Stimulated activated CD4-positive, alpha-beta T cell treated with anti-CD3 and anti-CD28 coated beads, TNF-alpha, amount 100 ng/mL, for 48 hours (primary cell): ENCODE measurements around the gene SPARC.
"Not testable (repeated sequence)": the region's sequence is repeated elsewhere in the genome, so short reads cannot be mapped to it uniquely, and the experiment has no call there.

Source experiments
- DNase-seq, 3 donors: peaks; one replicate each; pipeline ENCODE4 v3.0.0-alpha.2; 2020; ENCODE audit warnings: low read depth in 3 of 3

SPARC gene, protein sequence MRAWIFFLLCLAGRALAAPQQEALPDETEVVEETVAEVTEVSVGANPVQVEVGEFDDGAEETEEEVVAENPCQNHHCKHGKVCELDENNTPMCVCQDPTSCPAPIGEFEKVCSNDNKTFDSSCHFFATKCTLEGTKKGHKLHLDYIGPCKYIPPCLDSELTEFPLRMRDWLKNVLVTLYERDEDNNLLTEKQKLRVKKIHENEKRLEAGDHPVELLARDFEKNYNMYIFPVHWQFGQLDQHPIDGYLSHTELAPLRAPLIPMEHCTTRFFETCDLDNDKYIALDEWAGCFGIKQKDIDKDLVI

DNA sequence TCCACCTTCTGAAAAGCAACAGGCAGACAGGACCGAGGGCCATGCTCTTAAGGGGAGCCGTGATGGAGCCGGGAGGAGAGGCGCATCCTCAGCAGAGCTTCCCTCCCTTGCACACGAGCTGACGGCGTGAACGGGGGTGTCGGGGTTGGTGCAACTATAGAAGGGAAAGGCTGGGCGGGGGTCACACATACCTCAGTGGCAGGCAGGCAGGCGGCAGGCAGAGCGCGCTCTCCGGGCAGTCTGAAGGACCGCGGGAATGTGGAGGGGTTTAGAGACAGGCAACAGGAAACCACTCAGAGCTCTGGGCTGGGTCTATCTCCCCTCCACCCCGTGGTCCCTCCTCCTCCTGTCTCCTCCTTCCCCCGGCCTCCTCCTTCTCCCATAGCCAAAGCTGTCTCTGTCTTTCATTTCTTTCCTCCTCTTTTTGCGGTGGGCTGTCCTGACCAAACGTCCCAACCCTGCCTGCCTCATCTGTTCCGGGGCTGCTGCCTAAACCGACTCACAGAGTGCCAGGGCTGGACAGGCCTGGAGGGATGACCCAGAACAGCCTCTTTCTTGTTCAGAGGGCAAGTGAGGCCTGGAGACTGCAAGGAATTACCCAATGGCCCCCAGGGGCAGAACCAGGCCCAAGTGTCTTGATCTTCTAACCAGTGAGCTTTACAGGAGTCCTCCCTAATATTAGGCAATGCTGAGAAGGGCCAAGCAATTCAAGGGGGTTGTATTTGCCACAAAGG is at the start of gene SPARC:
Gene SPARC (minus strand): TSS at position 242 of the 734 bp plus-strand sequence. CDS start 10,727 bp downstream, outside the sequence.
- no peak for DNase-seq

DNA sequence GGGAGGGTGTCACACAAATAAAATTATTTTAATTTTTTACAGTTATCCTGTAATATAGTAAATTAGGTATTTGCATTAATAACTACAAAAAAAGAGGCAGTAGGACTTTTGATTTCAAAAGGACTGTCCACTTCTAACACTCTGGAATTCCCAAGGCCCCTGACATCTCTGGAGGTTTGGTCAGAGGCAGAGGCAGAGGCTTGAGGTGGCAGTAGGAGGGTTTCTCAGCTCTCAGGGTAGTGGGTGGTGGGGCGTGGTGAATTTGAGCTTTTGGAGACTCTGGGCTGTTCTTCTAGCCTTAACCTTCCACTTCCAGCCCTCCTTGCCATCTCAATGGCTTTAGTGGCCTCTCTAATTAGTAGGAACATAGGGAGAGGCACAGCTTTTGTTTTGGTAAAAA is 48.9 kb upstream of the SPARC start:
- DNase-seq, result no peak

DNA sequence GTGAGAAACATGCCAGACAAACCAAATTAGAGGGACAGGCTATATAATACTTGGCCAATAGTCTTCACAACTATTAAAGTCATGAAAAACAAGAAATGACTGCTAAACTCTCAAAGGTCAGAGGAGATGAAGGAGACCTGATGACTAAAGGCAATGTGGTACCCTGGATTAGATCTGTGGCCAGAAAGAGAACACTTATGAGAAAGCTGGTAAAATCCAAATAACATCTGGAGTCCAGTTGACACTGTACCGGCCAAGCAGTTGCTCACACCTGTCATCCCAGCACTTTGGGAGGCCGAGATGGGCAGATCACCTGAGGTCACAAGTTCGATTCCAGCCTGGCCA is 47.3 kb upstream of the SPARC start:
- no peak for DNase-seq

DNA sequence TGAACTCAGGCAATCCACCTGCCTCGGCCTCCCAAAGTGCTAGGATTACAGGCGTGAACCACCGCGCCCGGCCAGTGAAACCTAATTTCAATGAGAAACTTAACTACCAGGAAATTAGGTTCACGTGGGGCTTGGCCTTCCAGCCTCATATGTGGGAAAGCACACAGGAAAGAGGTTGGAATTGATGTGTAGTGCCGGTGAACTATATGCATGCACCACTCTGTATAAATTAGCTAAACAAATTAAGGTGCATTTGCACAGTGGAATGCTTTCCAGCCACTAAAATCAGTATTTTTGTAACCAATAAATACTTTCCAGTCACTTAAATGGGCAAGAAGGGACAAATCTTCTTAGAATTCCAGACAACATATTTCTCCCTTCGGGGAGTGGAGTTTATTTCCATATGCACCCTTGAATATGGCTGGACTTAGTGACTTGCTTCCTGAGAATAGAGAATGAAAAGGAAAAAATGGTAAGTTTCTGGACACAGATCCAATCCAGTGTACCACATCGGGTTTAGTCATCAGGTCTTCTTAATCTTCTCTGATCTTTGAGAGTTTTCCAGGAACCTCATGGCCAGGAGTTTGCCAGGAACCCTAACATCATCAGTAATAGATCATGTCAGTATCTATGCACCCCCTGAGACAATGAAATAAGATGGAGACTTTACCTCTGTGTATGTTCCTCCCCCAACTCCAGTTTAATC is 46.8 kb upstream of the SPARC start:
- no peak for DNase-seq

DNA sequence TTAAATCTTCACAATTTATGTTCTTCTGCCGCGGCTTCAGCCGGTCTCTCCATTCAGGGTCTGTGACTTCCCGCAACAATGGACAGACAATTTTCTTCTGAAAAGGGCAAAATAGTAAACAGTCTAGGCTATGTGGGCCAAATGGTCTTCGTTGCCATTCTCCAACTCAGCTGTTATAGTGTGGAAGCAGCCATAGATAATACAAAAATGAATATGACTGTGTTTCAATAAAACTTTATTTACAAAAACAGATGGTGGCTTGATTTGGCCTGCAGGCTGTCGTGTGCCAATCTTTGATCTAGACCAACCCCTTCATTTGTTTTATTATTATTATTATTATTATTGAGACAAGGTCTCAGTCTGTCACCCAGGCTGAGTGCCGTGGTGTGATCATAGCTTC is 43.7 kb upstream of the SPARC start:
- no peak for DNase-seq

DNA sequence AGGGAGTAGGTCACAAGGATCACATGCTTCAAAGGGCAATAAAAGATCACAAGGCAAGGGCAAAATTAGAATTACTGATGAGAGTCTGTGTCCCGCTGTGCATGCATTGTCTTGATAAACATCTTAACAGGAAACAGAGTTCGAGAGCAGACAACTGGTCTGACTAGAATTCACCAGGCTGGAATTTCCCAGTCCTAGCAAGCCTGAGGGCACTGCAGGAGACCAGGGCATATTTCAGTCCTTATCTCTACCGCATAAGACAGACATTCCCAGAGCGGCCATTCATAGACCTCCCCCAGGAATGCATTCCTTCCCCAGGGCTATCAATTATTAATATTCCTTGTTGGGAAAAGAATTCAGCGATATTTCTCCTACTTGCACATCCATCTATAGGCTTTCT is 42.9 kb upstream of the SPARC start:
- DNase-seq, result not testable (repeated sequence)

DNA sequence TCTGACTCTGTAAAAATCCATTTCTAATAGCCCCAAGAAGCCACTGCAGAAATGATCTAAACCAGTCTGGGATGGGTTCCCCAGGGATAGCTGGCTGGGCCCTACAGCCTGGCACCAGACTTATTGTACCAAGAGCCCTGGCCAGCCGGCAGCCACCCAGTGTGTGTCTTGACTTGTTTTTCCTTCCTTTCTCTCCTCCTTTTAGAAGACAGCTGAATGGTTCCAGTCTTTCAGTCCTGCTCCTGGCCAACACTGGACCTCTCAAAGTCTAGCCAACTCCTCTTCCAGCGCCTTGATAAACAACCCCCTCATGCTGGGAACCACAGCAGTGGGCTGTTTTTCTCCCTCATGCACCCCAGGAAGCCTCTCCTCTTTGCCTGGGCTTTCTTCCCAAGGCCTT is 37.6 kb upstream of the SPARC start:
- no peak for DNase-seq

DNA sequence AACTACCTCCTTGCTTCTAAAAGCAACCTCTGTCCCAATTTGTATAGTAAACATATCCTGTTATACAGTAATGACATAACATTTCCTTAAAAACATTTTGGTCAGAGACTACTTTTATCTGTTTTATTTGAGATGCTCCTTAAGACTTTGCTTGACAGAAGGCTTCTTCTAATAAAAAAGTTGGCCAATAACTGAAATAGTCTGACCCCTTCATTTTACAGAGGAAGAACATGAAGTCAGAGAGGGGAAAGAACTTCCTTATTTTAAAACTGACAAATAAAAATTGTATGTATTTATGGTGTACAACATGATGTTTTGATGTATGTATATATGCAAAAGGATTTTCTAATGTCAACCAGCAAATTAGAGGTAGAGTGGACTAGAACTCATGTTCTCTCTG is 35.8 kb upstream of the SPARC start:
- no peak for DNase-seq

DNA sequence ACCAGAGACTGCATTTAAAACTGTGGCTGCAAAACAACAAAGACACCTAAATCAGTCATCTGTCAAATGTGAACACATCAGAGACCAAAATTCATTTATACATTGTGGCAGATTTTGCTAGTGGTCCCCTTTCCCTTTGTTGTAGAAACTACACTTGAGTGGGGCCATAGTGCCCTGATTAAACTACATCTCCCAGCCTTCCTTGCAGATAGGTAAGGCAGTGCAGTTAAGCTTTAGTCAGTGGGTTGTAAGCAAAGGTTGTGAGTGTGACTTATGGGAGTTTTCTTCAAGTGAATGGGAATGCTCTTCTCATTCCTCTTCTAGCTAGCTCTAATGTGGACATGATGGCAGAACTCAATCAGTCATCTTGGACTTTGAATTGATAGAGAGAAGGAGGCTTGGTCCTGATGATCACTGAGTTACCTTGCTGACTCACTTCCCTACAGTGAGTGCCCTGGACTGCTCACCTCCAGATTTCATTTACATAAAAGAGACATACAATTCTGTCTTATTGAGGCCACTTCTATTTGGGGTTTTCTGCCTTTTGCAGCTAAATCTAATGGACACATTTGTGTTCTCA is 35.2 kb upstream of the SPARC start:
- no peak for DNase-seq

DNA sequence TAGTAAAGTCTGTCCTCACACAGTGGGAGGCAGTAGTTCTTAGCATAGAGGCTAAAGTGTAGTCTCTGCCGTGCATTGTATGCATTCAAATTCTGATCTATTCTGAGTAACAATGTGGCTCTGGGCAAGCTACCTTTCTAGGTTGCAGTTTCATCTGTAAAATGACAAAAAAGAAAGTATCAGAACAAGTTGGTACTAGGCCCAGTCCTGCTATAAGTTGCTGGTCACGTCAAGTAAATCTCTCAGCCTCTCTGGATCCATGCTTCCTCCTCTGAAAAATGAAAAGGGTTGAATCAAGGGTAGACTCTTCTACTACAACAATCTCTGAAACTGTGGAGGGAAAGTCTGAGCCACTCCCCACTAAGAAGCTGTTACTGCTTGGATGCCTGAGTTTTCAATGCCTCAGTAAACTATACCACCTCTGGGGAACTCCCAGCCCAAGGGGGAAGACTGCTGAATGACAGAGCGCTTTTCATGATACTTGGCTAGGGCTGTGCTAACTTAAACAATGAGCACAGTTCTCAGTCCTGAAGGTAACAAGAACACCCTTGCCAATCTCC is 34.5 kb upstream of the SPARC start:
- DNase-seq, result no peak

DNA sequence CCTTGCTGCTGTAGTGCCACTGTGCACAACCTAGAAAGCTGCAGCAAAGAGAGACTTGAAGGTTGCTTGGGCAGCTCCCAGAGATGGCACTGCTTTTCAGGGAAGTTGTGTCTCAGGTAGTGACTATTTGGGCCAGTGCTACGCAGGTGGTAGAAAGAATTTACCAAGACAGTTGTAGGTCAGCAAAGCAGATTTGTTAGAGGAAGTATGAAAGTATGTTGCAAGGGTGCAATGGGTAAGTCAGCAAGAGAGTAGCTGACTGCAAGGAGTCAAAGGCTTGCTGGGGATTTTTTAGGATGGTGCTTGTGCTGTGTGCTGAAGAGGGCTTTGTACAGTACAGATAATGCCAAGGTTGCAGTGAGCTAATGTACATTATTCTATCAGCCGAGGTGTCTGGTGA is 33.5 kb upstream of the SPARC start:
- DNase-seq, result no peak

DNA sequence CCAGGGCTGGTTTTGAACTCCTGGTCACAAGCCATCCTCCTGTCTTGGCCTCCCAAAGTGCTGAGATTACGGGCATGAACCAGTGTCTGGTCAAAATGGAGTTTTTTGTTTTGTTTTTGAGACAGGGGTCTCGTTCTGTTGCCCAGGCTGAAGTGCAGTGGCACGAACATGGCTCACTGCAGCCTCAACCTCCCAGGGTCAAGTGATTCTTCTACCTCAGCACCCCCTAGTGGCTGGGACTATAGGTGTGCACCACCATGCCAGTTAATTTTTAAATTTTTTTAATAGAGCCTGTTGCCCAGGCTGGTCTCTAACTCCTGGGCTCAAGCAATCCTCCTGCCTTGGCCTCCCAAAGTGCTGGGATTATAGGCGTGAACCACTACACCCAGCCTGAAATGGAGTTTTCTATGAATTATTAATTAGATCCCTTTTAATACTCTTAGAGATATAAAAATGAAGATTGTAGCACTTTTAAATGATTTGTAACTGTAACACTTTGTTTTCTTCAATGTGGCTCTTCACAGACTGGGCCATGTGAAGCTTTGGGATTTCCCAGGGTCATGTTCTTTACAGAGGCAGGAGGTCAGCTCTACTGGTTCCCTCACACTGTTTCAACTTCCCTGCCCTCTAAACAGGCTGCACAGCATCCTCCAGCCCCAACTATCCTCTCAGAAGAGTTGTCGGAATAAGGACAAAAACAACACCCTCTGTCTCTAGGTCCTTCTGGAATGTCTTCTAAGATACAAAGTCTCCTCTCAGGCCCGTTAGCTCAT is 32.7 kb upstream of the SPARC start:
- no peak for DNase-seq

DNA sequence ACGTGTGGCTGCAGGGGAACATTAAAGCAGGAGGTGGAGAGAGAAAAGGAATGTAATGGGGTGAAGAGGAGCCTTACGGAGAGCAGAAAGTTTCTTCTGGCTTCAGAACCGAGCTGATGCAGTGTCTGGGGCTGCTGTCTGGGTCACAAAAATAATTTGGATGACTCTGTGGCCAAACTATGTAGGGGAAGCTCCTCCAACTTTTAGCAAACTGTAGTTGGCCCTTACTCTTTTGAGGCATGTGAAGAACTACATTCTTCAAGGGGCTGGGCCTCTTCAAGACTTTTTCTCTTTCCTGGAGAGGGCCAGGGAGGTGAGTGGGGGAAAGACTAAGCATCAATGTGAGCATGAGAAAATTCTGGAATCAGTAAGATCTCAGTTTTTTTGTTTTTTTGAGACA is 31.9 kb upstream of the SPARC start:
- no peak for DNase-seq

DNA sequence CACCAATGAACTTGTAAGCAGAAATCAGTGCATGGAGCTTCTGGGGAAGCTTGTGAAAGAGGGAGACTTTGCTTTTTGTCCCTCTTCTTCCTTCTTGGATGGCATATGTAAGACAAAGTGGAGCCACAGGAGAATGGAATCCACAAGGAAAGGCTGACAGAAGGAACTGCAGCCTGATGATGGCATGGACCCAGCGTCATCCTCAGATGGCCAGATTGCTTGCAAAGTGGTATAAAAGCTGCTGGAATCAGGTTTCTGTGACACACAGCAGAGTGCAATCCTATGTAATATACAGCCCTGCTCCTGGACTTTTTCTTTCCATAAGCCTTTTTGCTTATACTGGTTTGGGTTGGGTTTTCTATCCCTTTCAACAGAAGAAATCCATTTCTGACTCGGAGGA is 31.4 kb upstream of the SPARC start:
- no peak for DNase-seq

DNA sequence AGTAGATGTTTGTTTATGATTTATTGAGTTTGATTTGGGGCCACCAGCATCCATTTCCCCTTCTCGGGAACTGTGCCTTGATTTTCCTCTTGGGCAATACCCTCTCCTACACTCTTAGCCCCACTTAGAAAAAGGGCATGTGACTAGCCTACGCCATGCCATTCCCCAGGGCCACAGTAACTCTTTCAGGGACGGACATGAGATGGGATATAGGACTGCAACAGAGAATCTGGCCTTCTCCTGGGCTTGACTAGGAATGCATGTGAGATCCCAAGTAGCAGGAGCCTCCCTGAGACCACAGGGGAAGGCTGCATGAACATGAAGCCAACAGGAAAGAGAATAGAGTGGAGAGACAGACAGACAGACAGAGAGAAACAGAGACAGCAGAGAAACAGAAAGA is 30.7 kb upstream of the SPARC start:
- DNase-seq, result no peak

DNA sequence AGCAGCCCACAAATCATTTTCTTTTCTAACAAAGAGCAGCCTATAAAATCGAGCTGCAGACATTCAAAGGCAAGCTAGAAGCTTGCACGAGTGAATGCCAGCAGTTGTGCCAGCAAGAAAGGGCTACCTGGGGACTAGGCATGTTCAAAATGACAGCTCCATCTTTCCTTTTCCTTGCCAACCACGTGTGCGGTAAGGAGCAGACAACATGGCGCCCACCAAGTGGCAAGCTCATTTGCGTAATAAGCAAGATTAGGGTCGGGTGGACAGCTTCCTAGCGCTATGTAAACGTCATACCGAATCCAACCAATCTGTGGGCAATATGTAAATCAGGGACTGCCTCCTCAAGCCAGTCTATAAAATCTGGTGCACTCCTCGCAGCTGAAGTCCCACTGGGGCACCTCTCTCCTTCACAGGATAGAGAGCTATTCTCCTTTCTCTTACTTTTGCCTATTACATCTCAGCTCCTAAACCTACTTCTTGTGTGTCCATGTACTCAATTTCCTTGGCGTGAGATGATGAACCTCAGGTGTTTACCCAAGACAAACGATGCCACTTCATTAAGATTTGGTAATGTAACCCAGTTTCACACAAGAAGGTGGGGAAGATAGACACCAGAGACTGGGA is 22.5 kb upstream of the SPARC start:
- no peak for DNase-seq

DNA sequence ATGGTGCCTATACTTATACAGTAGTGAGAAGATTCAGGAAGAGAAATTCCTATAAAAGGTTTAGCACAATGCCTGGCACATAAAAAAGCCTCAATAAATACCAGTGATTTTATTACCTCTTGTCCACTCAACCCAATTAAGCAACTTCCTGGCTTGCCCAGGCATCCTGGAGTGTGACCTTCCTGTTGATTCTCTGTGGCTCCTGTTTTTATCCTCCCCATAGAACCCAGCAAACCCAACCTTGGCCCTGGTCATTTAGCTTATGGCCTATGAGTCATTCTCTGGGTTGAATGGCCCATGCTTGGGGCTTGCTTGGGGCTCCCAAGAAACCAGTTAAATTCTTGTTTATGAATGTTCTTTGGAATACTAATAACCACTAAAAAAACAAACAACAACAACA is 21.4 kb upstream of the SPARC start:
- no peak for DNase-seq

DNA sequence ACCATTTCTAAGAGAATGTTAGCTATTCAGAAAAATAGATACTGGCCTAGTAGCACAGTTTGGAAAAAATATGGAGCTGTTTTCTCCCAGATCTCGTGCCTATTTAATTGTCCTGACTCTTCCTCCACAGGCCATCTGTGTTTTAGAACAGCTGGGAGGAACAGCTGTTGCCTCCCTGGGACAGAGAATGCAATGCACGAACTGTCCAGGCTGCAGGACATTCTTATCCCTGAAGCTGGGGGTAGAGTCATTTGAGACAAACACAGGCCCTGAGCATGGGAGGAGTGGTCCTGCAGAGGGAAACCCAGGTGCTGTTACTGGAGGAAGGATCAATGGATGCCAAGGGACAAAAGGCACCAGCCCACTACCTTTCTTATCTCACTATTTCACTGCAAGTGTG is 20.9 kb upstream of the SPARC start:
- no peak for DNase-seq

DNA sequence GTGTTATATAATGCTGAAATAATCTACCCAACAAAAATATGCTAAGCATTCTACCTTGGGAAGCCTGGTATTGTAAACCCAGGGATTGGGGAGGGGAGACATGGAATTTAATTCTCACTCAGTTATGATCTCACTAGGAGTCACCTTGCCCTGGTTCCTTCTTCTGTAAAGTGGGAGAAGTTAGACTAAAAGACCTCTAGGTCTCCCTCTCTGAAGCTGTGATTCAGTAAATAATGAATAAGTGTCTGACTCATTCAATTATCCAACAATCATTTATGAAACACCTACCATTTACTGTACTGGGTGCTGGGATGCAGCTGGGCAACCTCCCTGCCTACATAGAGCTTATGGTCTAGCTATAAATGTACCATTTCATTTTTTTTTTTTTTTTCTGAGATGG is 20.2 kb upstream of the SPARC start:
- DNase-seq, result no peak

DNA sequence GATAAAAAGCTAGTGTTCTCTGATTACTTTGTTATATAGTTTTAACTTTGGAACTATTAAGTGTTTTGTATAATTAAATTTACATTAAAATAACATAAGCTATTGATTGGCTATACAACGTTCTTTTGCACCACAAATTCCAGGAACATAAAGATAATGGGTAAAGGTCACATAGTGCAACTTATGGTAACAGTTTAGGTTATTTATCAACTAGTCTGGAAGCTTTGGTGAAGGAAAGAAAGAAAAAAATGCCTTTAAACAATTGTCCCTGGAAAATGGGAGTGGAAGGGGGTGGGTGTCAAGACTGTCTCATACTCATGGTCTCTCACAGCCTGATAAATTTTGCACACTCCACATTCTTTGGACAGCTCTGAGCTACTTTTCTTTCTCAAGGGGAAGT is 17.1 kb upstream of the SPARC start:
- no peak for DNase-seq

DNA sequence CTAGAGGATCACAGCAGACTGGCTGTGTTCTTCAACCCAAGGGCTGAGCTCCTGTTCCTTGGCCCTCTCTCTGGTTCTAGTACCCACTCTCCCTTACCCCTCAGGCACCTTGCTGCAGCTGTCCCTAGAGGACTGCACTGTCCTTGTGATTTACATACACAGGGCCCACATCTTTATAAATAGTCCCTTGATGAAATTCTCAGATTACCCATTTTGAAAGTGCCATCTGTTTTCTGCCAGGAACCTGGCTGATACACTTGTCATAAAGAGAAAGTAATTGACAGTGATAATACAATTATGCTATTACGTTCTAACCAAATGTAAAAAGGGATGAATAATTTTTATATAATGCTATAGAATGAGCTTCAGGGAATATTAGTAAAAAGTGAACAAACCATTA is 16.5 kb upstream of the SPARC start:
- no peak for DNase-seq
